Fibroblast of pulmonary artery (primary cell): ENCODE data around the gene TOP1.

Source experiments
- DNase-seq: peaks from one replicate; pipeline ENCODE4 v3.0.0-alpha.2; 2010; ENCODE audit warnings: low read depth
- H3K4me3 ChIP-seq: replicated peaks from 2 replicates; pipeline ENCODE4 v1.5.1; 2011; ENCODE audit warnings: low read depth, mild to moderate bottlenecking, control low read depth, low read length, moderate library complexity
- TF ChIP-seq, protein P1 (sequence below): IDR thresholded peaks from 2 replicates; pipeline ENCODE4 v1.5.1; 2011; ENCODE audit warnings: mild to moderate bottlenecking, control low read depth, low read length, inconsistent platforms; ENCODE audit errors: missing control alignments

Gene TOP1

DNA sequence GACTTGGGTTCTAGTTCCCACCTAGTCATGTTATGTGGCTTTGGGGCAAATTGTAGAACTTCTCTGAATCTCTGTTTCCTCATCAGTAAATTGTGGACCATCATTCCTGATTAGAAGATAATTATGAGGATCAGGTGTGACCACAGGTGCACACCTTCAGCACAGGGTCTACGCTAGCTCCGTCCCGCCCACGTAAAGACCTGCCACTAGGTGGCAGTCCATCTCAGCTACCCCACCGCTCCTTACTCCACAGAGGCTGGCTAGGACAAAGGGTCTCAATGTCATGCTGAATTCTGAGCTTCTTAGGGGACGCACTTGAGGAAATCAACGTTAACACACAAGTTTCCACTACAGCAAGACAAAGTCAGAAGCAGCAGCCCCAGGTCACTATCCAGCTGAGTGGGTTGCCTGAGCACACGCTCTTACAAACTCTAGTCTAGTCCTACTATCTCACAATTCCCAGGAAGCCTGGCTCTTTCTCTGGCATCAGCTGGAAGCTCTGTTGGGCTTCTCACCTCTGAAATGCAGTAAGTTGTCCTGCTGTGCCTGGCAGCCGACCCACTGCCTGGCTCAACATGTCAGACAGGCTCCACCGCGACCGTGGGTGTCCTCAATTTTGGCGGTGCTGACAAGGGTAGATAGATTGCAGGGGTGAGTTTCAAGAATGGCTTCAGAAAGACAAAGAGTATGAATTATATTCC, 106.7 kb downstream of the TOP1 start:
- DNase-seq = peak; percentile 46
- no peak overlapping the region for H3K4me3 ChIP-seq
- TF ChIP-seq, protein P1, sequence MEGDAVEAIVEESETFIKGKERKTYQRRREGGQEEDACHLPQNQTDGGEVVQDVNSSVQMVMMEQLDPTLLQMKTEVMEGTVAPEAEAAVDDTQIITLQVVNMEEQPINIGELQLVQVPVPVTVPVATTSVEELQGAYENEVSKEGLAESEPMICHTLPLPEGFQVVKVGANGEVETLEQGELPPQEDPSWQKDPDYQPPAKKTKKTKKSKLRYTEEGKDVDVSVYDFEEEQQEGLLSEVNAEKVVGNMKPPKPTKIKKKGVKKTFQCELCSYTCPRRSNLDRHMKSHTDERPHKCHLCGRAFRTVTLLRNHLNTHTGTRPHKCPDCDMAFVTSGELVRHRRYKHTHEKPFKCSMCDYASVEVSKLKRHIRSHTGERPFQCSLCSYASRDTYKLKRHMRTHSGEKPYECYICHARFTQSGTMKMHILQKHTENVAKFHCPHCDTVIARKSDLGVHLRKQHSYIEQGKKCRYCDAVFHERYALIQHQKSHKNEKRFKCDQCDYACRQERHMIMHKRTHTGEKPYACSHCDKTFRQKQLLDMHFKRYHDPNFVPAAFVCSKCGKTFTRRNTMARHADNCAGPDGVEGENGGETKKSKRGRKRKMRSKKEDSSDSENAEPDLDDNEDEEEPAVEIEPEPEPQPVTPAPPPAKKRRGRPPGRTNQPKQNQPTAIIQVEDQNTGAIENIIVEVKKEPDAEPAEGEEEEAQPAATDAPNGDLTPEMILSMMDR = peak; percentile 83

DNA sequence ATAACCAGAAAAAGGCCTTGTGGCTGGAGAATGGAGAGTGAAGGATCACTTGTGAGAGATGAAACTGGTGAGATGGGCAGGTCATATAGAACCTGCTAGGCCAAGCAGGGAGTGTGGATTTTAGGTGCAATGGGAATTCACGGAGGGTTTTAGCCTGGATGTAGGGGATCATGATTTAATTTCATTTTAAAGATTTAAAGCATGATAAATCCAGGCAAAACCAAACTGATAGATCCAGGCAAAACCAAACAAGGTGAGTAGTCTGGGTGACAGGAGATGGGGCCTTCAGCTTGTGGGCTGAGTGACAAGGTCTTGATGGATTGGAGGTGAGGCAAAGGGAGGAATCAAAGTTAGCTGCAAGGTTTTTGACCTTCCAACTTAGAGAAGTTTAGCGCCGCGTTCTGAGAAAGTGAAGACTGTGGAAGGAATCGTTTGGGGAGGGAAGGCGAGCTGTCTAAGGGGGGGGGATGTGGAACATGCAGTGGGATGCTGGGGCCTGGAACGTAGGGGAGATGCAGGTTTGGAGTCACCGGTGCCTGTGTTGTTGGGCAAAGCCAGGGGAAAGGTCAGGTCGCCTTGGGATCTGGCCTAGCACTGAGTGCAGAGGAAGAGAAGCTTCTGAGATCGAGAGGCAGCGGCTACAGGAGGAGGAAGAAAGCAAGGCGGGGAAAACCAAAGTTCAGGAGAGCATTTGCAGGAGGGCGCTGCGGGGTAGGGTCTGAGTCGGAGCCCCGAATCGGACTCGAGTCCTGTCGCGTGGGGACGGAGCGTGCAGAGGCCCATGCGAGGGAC, 107.5 kb downstream of the TOP1 start:
- peak overlapping the region; percentile 62 for H3K4me3 ChIP-seq
- DNase-seq = no peak
- TF ChIP-seq, protein P1 = no peak

DNA sequence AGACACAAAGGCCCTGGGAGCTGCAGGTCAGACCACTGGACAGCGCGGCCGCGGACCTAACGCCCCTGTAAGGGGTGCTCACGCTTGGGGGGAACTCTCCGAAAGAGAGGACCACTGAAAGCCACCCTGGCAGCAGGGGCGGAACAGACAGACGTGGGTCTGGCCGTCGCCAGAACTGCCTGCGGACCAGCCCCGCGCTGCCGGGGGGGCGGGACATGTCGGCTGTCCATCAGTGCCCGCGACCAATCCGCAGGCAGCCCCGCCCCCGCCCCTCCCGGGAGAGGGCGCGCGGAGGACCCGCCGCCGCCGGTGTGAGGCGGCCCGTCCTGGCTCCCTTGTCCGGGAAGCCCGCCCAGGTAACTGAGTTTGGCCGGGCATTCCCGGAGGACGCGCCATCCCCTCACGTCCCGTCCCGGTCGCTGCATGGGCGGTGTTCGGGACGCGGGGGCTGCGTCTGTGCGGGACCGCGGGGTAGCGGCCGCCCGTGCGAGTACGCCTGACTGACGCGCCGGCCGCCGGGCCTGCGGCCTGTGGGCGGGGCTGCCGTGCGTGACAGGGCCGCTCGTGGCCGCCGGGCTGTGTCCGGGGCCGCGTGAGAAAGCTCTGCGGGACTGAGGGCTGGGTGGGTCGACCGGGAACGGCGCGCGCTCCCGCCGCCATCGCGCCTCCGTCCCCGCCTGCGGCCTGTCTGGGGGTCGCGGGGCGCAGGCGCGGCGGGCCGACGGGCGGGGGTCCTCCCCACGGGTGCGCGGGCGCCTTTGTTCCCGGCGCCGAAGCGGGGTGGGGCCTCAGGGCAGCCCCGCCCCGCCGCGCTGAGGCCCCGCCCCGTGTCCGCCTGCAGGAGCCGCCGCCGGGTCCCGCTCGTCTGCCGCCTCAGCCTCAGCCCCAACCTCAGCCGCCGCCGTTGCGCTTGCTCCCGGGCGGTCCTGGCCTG, 108.3 kb downstream of the TOP1 start, which contains the start of gene PLCG1:
Gene PLCG1 (plus strand): TSS at position 864 of the 934 bp plus-strand sequence. CDS start 99 bp downstream, outside the sequence.
- peak within 1 kb of the TSS; percentile 69 for H3K4me3 ChIP-seq
- DNase-seq = peak; percentile 78
- TF ChIP-seq, protein P1 = no peak

DNA sequence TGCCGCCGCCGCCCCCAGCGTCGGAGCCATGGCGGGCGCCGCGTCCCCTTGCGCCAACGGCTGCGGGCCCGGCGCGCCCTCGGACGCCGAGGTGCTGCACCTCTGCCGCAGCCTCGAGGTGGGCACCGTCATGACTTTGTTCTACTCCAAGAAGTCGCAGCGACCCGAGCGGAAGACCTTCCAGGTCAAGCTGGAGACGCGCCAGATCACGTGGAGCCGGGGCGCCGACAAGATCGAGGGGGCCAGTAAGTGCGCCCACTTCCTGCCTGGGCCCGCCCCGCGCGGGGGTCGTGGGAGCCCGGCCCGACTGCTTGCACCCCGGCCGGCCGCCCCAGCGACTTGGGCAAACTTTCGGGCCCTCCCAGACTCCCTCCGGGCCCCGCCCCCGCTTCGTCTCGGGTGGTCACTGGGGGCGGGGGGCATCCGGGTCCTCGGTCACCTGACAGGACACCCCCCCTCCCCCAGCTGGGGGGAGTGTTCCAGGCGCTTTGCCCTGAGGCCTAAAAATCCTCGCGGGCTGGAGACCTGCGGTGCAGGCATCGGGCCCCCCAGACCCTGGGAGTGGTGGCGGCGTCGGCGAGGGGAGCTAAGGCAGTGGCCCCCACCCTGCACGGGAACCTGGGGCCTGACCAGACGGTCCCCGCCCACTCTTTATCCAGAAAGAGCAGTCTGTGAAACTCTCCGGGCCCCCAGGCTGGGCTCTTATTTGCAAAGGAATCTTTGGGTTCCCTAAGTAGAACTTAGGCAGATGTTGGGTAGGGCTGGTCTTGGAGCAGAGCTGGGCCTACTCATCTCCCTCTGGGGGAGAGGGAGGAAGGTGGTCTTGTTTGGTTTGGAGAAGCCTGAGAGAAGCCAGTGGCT, 109.2 kb downstream of the TOP1 start:
- DNase-seq = peak; percentile 65
- TF ChIP-seq, protein P1 = no peak
- peak overlapping the region; percentile 69 for H3K4me3 ChIP-seq

DNA sequence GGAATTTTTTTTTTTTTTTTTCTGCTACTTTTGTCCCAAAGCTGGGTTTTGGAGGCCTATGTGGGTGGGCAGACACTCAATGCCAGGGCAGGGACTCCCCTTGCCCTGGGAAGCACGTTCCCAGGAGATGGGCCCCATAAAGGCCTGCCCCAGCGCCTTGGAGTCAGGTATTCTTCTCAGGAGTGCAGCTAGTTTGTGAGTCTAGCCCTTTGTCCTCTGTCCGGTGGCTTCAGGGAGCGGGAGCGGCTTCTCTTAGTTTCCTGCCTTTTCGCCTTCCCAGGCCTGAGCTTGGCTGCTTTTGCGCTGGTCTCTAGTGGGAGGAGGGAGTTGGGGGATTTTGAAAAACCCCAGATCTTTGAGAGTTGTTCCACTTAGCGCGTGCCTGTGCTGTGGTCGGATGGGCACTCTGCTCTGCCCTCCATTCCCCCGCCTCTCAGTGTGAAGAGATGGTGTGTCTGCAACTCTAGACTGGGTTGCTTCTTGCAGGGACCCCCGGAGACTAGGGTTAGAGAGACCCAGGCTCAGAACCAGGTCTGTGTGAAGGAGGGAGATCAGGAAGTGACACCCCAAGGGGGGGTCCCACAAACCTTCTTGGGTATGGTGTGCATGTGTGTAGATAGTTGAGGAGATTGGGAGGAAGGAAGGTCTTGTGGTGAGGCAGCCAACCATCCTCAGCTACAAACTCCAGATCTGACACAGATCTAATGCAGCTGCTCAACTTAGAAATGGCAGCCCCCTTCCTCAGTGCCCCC, 110.0 kb downstream of the TOP1 start:
- H3K4me3 ChIP-seq = peak overlapping the region; percentile 69
- peak; percentile 26 for DNase-seq
- TF ChIP-seq, protein P1 = no peak
